GM19372 (cell line): ENCODE data around the gene TMCO4.

Experiments
- ATAC-seq: cut with Tn5 transposase; IDR thresholded peaks from one replicate; pipeline ENCODE4 v1.9.1; 2021; ENCODE audit warnings: mild to moderate bottlenecking, low read depth, moderate library complexity; ENCODE audit not compliant: unreplicated experiment

The TMCO4 gene

DNA sequence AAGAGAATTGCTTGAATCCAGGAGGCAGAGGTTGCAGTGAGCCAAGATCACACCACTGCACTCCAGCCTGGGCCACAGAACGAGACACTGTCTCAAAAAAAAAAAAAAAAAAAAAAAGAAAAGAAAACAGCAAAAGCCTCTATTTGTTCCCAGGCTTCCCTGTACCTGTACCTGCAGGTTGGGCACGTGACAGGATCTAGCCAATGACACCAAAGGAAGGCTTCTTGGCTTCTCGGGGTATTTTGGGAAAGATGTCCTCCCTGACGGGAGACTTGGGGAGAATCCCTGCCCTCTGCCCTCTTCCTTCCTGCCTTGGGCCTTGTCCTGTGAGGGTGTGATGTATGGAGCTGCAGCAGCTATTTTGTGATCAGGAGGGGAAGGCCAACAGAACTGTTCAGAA lies 22.8 kb downstream of the TMCO4 start:
- ATAC-seq = no peak

DNA sequence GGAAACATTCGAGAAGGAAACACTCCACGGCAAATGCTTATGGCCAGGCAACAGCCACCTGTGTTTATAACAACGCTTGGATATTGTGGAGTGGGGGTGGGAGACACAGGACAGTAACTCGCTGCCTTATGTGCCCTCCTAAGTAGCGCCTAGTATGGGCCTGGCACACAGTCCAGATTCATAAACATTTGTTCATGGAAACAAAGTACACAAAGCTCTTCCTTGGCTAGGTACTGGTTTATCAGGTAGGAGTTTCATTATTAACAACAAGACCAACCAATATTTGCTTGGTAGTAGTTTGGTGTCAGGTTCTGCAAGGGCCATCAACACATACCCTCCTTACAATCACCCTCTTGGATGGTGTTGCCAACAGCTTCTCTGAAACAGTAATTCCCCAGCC lies 23.4 kb downstream of the TMCO4 start:
- ATAC-seq = no peak

GRCh38 chr1:19775831-19776230 lies 23.9 kb downstream of the TMCO4 start:
- ATAC-seq = no peak

DNA sequence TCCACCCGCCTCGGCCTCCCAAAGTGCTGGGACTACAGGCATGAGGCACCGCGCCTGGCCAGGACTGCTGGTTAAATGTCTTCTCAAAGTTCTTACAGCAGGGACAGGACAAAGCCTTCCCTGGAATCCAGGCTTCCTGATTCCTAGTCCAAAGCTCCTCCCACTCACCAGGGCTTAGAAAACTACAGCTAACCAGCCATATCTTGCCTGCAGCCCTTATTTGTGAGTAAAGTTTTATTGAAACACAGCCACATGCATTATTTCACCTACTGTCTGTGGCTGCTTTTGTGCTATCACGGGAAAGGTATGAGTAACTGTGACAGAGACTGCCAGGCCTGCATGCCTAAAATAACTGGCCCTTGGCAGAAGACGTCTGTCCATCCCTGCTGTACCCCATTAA lies 24.4 kb downstream of the TMCO4 start:
- ATAC-seq = no peak

DNA sequence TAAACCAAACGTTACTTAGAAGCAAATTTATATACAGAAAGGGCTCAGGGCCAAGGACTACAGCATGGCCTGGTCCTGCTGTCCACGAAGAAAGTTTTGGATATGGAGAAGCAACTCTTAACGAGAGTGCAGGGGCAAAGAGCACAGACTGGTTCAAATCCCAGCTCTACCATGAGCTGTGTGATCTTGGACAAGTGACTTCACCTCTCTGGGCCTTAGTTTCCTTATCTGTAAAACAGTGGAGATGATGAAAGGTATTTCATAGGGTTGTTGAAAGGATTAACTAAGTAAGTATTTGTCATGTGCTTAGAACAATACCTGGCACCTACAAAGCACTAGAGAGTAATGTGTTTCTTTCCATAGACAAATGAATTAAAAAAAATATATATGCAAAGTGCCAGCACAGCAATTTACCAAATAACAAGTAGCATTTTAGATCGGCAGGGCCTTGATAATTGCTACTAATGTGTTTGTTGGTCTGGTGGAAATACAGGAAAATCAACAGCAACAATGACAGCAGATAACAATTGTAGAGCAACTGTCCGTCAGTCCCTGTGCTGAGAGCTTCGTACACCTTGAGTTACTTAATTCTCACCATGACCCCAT lies 25.4 kb downstream of the TMCO4 start:
- no peak for ATAC-seq

DNA sequence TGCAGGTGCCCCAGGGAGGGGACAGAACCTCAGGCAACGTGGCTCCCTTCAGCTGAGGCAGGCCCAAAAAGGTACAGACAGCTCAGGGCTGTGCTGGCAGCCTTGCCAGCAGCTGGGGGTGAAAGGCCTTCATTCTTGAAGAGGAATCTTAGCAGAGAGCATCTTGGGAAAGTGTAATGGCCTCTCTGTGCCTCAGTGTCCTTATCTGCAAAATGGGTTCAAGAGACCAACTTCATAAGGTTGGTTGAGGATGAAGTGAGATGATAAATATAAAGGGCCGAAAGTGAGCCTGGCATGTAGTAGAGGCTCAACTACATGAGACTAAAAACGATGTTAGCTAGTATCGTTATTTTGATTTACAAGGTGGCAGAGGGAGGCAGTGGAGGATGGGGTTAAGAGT lies 26.2 kb downstream of the TMCO4 start:
- no peak for ATAC-seq

- ATAC-seq = no peak
Observed at GRCh38 chr1:19772053-19772452, 27.7 kb downstream of the TMCO4 start.

DNA sequence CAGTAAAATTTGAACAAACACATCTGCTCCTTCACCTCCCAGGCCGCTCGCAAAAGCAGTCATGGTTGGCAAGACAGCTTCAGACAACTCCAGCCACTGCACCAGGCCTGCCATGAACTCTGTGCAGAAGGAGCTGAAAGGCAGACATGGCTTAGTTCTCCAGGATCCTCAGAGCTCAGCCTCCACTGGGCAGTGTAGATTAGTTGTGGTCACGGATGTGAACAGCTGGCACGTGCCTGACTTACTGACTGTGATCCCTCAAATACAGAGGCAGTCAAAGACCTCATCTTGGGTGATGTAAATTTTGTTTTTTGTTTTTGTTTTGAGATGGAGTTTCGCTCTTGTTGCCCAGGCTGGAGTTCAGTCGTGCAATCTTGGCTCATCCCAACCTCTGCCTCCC lies 28.4 kb downstream of the TMCO4 start:
- no peak for ATAC-seq

DNA sequence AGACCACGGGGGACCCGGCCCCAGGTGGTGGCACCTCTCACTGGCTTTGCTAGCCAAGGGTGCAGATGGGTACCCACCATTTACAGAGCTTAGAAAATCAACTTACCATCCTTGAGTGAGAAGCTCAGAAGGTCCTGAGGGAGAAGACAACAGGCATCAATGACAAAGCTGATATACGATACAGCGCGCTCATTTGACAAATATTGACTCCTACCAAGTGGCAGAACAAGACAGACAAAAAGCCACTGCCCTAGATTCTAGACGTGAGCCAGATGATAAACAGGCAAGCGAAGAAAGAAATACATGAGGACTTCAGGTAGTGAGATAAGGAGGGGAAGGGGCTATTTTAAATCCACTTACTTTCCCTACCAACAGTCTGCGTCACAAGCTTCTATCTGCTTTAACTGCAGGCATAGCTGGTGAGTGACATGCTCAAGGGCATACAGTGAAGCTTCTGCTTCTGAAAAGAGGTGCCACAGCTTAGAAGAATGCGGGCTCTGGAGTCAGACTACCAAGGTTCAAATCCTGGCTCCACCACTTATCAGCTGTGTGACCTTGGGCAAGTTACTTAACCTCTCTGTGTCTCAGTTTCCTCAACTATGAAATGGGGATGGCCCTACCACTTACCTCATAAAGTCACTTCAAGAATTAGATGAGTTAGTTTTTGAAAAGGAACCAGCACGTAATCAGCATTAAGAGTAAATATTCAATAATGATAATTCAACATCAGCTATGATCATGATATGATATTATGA lies 29.1 kb downstream of the TMCO4 start:
- no peak for ATAC-seq

DNA sequence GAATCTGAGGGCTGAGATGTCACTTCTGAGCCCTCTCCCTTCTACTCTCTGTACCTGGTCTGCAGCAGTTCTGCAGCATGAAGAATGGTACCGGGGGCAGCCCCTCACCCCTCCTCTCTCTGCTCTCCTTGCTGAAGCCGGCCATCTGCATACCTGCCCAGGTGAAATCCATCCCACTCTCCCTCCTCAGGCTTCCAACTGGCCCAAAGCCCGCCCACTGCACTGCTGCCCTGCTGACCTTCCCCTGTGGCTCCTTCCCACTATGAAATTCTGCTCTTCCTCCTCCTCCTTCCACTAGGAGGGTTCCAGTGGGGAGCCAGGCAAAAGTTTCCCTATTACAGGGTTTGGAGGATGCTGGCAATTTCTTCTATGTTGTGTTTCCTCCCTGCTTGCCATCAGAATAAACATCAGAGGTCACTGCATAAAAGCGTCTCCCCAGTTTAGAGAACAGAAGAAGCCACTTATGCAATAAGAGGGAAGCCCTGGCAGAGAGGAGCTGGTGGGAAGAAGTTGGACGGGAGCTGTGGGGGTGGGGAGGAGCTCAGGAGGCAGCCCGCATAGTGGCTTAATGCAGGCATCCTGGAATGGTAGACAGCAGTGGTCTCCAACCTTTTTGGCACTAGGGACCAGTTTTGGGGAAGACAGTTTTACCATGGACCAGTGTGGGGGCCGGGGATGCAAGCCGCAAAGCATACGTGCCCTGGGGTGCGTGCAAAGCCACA lies 30.3 kb downstream of the TMCO4 start:
- ATAC-seq = no peak

DNA sequence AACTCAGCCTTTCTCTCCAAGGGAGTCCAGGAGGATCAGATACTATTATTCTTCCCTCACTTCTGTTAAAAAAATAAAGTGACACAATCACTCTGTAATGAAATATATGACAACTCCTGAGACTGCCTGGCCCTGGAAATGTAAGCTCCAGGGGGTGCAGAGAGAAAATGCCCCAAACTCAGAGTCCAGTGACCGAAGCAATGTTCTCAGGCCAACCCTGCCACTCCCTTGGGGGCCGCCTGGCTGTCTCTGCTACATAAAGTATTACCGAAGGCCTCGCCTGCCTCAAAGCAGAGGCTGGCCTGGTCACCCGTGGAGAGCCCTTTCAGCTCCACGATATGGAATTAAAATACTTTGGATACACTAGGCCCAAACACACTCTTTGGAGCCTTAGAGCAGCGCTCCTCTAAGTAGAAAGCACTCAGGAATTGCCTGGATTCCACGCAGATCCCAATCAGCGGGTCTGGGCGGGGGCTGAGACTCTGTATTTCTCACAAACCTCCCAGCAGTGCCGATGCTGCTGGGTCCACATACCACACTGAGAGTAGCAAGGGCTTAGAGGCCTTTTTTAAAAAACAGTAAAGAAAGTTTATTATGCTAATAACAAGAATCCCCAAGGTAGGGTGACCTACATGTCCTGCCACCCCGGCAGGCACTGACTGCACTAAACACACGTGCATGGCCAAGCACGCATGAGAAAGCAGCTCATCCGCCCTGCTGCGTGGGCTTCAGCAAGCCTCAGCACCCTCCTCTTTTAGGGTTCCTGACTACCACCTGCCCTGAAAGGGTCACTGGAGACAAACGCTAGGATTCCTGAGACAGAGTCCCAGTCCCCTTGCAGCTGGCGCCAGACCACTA lies 31.1 kb downstream of the TMCO4 start:
- no peak for ATAC-seq

DNA sequence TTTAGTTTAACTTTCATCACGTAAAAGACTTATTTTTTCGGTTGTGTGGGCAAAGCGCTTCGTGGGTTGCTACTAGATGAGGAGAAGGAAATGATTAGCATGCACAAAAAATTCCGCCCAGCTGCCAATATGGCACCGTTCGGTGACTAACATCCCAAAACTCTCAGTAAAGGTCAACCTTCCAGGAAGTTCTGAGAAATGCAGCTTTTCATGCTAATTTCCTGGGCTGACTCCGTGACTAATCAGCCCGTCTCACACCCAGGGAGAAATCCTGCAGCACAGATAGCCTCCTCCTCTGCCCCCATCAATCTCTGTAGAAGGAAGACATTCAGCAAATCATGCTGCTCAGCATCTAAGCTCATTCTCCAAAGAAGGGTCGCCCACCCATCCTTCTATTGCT lies 34.1 kb downstream of the TMCO4 start:
- ATAC-seq = no peak

- ATAC-seq = no peak
Observed at GRCh38 chr1:19764848-19765247, 34.9 kb downstream of the TMCO4 start.

GRCh38 chr1:19762175-19762779 lies 37.4 kb downstream of the TMCO4 start:
- ATAC-seq = no peak

GRCh38 chr1:19759740-19760089 lies 40.0 kb downstream of the TMCO4 start:
- no peak for ATAC-seq

- ATAC-seq = no peak
Observed at GRCh38 chr1:19758227-19758830, 41.4 kb downstream of the TMCO4 start.

DNA sequence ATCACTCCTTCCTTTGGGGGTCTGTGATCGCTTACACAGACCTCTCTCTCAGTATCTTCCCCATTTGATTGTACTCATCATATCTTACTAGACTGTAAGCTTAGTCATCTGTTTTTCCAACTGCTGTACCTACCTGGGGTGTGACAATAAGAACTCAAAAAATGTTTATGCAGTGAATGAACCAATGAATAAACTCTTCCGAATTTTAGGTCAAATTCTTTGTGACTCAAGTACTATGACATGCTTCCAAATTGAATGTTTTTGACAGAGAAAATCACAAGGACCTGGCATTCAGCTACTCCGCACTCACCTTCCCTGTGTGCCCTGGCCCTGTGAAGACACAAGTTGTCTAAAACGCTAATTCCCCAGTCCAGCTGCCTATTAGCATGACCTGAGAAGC lies 42.1 kb downstream of the TMCO4 start:
- ATAC-seq = no peak

GRCh38 chr1:19756480-19756879 lies 43.2 kb downstream of the TMCO4 start:
- no peak for ATAC-seq

DNA sequence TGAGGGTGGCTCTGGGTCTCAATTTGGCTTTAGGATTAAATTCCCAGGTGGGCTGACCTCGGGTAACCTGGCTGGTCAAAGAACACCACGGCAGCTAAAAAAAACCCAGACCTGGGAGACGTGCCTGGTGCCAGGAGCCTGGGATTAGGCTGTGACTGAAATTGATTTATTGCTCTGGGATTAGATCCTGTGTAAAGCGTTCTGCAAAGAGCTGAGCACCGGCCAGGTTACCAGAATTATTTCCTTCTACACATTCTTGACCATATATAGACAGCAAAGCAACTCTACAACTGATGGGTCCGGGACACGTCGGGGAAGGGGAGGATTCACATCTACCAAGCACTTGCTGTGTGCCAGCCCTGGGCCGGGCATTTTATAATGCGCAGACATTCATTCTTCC lies 45.2 kb downstream of the TMCO4 start:
- ATAC-seq = no peak

- ATAC-seq = no peak
Observed at GRCh38 chr1:19752083-19752696, 47.5 kb downstream of the TMCO4 start.
